H9 (cell line): ENCODE data around the gene CAMK2B. TPM values are rescaled to one million over a fixed set of nuclear protein-coding genes. Genes with fewer than 3 reads are reported as not detected.

Experiments used
- DNase-seq: peaks from one replicate; pipeline ENCODE4 v3.0.0-alpha.2; 2017
- H2AFZ ChIP-seq: one replicate; pipeline ENCODE4 v1.6.1; 2013; ENCODE audit warnings: mild to moderate bottlenecking, low read length, control low read depth, moderate library complexity
- H2AK5ac ChIP-seq: 2 replicates; pipeline ENCODE4 v1.6.1; 2013; ENCODE audit warnings: low read length, control low read depth, mixed read lengths; ENCODE audit not compliant: insufficient read length
- H2BK120ac ChIP-seq: one replicate; pipeline ENCODE4 v1.6.1; 2013; ENCODE audit warnings: low read depth, mild to moderate bottlenecking, low read length, control low read depth, inconsistent platforms; ENCODE audit not compliant: poor library complexity, severe bottlenecking
- H2BK12ac ChIP-seq: 2 replicates; pipeline ENCODE4 v1.6.1; 2013; ENCODE audit warnings: low read length, control low read depth, mixed read lengths, low read depth; ENCODE audit not compliant: insufficient read length
- H2BK15ac ChIP-seq: 2 replicates; pipeline ENCODE4 v1.6.1; 2013; ENCODE audit warnings: low read depth, low read length, control low read depth
- H2BK20ac ChIP-seq: one replicate; pipeline ENCODE4 v1.6.1; 2013; ENCODE audit warnings: low read depth, mild to moderate bottlenecking, low read length, control low read depth, inconsistent platforms; ENCODE audit not compliant: poor library complexity, severe bottlenecking
- H2BK5ac ChIP-seq: 2 replicates; pipeline ENCODE4 v1.6.1; 2013; ENCODE audit warnings: low read length, control low read depth, mixed read lengths; ENCODE audit not compliant: insufficient read length
- H3K14ac ChIP-seq: 2 replicates; pipeline ENCODE4 v1.6.1; 2013; ENCODE audit warnings: low read length, control low read depth; ENCODE audit not compliant: insufficient read depth
- H3K18ac ChIP-seq: 2 replicates; pipeline ENCODE4 v1.6.1; 2013; ENCODE audit warnings: low read depth, mild to moderate bottlenecking, mixed read lengths, low read length, control low read depth; ENCODE audit not compliant: insufficient read length
- H3K23ac ChIP-seq: 2 replicates; pipeline ENCODE4 v1.6.1; 2013; ENCODE audit warnings: low read length, control low read depth, mixed read lengths, low read depth; ENCODE audit not compliant: insufficient read length
- H3K23me2 ChIP-seq: 2 replicates; pipeline ENCODE4 v1.6.1; 2013; ENCODE audit warnings: low read depth, mild to moderate bottlenecking, mixed read lengths, low read length, control low read depth; ENCODE audit not compliant: insufficient read length, poor library complexity, severe bottlenecking
- H3K27ac ChIP-seq: 2 replicates; pipeline ENCODE4 v1.5.1; 2013; ENCODE audit warnings: low read length, control low read depth, mixed read lengths, low read depth; ENCODE audit not compliant: insufficient read length
- H3K27me3 ChIP-seq: 2 replicates; pipeline ENCODE4 v1.6.1; 2013; ENCODE audit warnings: low read length, control low read depth, inconsistent platforms; ENCODE audit not compliant: insufficient read depth
- H3K4ac ChIP-seq: 2 replicates; pipeline ENCODE4 v1.6.1; 2013; ENCODE audit warnings: low read depth, mild to moderate bottlenecking, control low read depth, inconsistent platforms, low read length, moderate library complexity
- H3K4me1 ChIP-seq: 2 replicates; pipeline ENCODE4 v1.6.1; 2013; ENCODE audit warnings: low read length, control low read depth, inconsistent platforms; ENCODE audit not compliant: insufficient read depth
- H3K4me2 ChIP-seq: 2 replicates; pipeline ENCODE4 v1.6.1; 2013; ENCODE audit warnings: low read length, control low read depth, mixed read lengths; ENCODE audit not compliant: insufficient read length, insufficient read depth
- H3K56ac ChIP-seq: 2 replicates; pipeline ENCODE4 v1.6.1; 2013; ENCODE audit warnings: low read depth, mild to moderate bottlenecking, mixed read lengths, low read length, control low read depth; ENCODE audit not compliant: insufficient read length
- H3K79me1 ChIP-seq: 2 replicates; pipeline ENCODE4 v1.6.1; 2013; ENCODE audit warnings: low read depth, mild to moderate bottlenecking, moderate library complexity, low read length, control low read depth, inconsistent platforms; ENCODE audit not compliant: insufficient read depth, poor library complexity, severe bottlenecking
- H3K79me2 ChIP-seq: 2 replicates; pipeline ENCODE4 v1.6.1; 2013; ENCODE audit warnings: low read length, control low read depth, inconsistent platforms; ENCODE audit not compliant: insufficient read depth
- H3K9ac ChIP-seq: 2 replicates; pipeline ENCODE4 v1.6.1; 2013; ENCODE audit warnings: low read length, control low read depth, mixed read lengths; ENCODE audit not compliant: insufficient read length; ENCODE audit errors: extremely low read depth
- H3K9me3 ChIP-seq: one replicate; pipeline ENCODE4 v1.6.1; 2013; ENCODE audit warnings: low read depth, low read length, inconsistent platforms; ENCODE audit not compliant: control insufficient read depth
- H3T11ph ChIP-seq: one replicate; pipeline ENCODE4 v1.6.1; 2013; ENCODE audit warnings: mild to moderate bottlenecking, low read length, control low read depth, inconsistent platforms
- H4K20me1 ChIP-seq: one replicate; pipeline ENCODE4 v1.6.1; 2013; ENCODE audit not compliant: control insufficient read depth, insufficient read length, insufficient read depth
- H4K5ac ChIP-seq: 2 replicates; pipeline ENCODE4 v1.6.1; 2013; ENCODE audit warnings: low read depth, mild to moderate bottlenecking, mixed read lengths, low read length, control low read depth; ENCODE audit not compliant: insufficient read length
- H4K8ac ChIP-seq: replicated peaks from 2 replicates; pipeline ENCODE4 v1.6.1; 2013; ENCODE audit warnings: low read length, control low read depth, mixed read lengths, low read depth; ENCODE audit not compliant: insufficient read length
- H4K91ac ChIP-seq: 2 replicates; pipeline ENCODE4 v1.6.1; 2013; ENCODE audit warnings: low read depth, mild to moderate bottlenecking, moderate library complexity, mixed read lengths, low read length, control low read depth; ENCODE audit not compliant: insufficient read length
- H3K27ac Mint-ChIP-seq, 3 experiments: 2 replicates in 2 of 3; 3 replicates in 1 of 3; pipeline ENCODE4 v1.8.0; 2020 to 2021; ENCODE audit warnings: mixed read lengths in 3 of 3, mild to moderate bottlenecking in 1 of 3, moderate library complexity in 1 of 3
- H3K27me3 Mint-ChIP-seq: 2 replicates; pipeline ENCODE4 v1.8.0; 2021; ENCODE audit warnings: low read depth, mild to moderate bottlenecking, moderate library complexity, mixed read lengths
- H3K36me3 Mint-ChIP-seq, 3 experiments: 2 replicates in 2 of 3; 3 replicates in 1 of 3; pipeline ENCODE4 v1.8.0; 2020 to 2021; ENCODE audit warnings: low read depth in 3 of 3, mixed read lengths in 3 of 3; ENCODE audit not compliant: insufficient read depth in 1 of 3
- H3K4me1 Mint-ChIP-seq, 2 experiments: 2 replicates each; pipeline ENCODE4 v1.8.0; 2020; ENCODE audit warnings: mixed read lengths in 2 of 2
- H3K4me3 Mint-ChIP-seq, 2 experiments: 2 replicates in 1 of 2; 3 replicates in 1 of 2; pipeline ENCODE4 v1.8.0; 2020 to 2021; ENCODE audit warnings: mild to moderate bottlenecking in 2 of 2, mixed read lengths in 2 of 2, moderate library complexity in 1 of 2
- H3K9me3 Mint-ChIP-seq, 2 experiments: 2 replicates in 1 of 2; 3 replicates in 1 of 2; pipeline ENCODE4 v1.8.0; 2020; ENCODE audit warnings: mild to moderate bottlenecking in 2 of 2, mixed read lengths in 2 of 2, moderate library complexity in 1 of 2
- CTCF ChIP-seq: fragments of 200-600 bp; sonication (generic); conservative IDR thresholded peaks from 3 replicates; pipeline ENCODE4 v1.8.0; 2021; ENCODE audit warnings: antibody characterized with exemption, mild to moderate bottlenecking
- WGBS: extraction: QIAGEN DNeasy Blood & Tissue Kit; methylation state at CpG from one replicate; pipeline ENCODE4 v1.1.7; 2013; ENCODE audit warnings: missing lambda C conversion rate, low lambda C conversion rate, mixed read lengths; ENCODE audit not compliant: insufficient read length; ENCODE audit errors: extremely low coverage; 5-methylcytosine and 5-hydroxymethylcytosine counted together
- total RNA-seq: library from RNA; stranded (reverse); gene quantifications from 2 replicates; pipeline ENCODE4 v1.2.1, GENCODE V29; 2021

The CAMK2B gene
- total RNA-seq, 1 experiment from 2014 or later, result 0.17 TPM

- Histone ChIP-seq H3K27me3 (peaks cover 4% of the 10 kb centered on the region; the same call in 1 of the 2 replicates), H4K8ac (no peak overlapping the region), H2BK12ac (no peak overlapping the region), H3K9ac (no peak overlapping the region), H2BK120ac (no peak overlapping the region), H3K79me2 (no peaks in the 10 kb centered on the region), H3K56ac (no peak overlapping the region), H4K20me1 (no peaks in the 10 kb centered on the region), H3K9me3 (no peaks in the 10 kb centered on the region), H2BK15ac (no peak overlapping the region), H4K5ac (no peak overlapping the region), H2AFZ (no peak overlapping the region), H3K14ac (no peak overlapping the region), H3K79me1 (no peaks in the 10 kb centered on the region), H3T11ph (no peak overlapping the region), H3K18ac (no peak overlapping the region), H2BK20ac (no peak overlapping the region), H2BK5ac (no peak overlapping the region), H3K23me2 (no peaks in the 10 kb centered on the region), H3K4me1 (no peaks in the 10 kb centered on the region), H3K4ac (no peak overlapping the region), H3K23ac (no peak overlapping the region), H3K27ac (no peak overlapping the region), H3K4me2 (no peak overlapping the region), H4K91ac (no peak overlapping the region), H2AK5ac (no peak overlapping the region)
- Mint-ChIP-seq H3K4me1 (no peaks in the 10 kb centered on the region), H3K36me3 (no peaks in the 10 kb centered on the region), H3K9me3 (no peaks in the 10 kb centered on the region; a peak in 1 of 5 replicates), H3K4me3 (no peak overlapping the region), H3K27me3 (peaks cover 63% of the 10 kb centered on the region), H3K27ac (no peak overlapping the region)
- no peak for DNase-seq
- no peak for TF ChIP-seq CTCF
- no CpG with 5 or more reads among the region's 3 CpGs for WGBS
These were observed 10.0 kb downstream of the CAMK2B start for GRCh38 chr7:44315301-44315903.
